HG03060 (cell line): ENCODE data around the gene CREBZF.
"Not testable (repeated sequence)": the region's sequence is repeated elsewhere in the genome, so short reads cannot be mapped to it uniquely, and the experiment has no call there.

Source experiments
- ATAC-seq: cut with Tn5 transposase; IDR thresholded peaks from one replicate; pipeline ENCODE4 v1.9.1; 2021; ENCODE audit warnings: low read depth, moderate number of reproducible peaks; ENCODE audit not compliant: unreplicated experiment

The CREBZF gene

DNA sequence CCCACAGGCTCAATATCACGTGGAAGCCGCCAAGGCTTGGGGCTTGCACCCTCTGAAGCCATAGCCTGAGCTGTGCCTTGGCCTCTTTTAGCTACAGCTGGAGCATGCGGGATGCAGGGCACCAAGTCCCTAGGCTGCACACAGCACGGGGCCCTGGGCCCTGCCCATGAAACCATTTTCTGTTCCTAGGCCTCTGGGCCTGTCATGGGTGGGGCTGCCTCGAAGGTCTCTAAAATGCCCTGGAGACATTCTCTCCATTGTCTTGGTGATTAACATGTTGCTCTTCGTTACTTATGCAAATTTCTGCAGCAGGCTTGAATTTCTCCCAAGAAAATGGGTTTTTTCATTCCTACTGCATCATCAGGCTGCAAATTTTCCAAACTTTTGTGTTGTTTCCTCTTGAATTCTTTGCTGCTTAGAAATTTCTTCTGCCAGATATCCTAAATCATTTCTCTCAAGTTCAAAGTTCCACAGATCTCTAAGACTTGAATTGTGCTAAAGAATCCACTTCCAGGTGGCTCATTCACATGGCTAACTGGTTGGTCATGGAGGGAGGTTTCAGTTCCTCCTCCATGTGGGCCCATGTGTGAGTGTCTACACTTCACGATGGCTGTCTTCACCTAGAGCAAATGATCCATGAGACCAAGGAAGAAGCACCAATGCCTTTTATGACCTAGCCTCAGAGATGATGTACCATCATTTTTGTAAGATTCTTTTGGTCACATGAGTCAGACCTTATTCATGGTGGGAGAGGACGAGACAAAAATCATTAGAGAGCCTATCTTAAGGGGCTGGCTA is 7.4 kb upstream of the CREBZF start:
- no peak for ATAC-seq

DNA sequence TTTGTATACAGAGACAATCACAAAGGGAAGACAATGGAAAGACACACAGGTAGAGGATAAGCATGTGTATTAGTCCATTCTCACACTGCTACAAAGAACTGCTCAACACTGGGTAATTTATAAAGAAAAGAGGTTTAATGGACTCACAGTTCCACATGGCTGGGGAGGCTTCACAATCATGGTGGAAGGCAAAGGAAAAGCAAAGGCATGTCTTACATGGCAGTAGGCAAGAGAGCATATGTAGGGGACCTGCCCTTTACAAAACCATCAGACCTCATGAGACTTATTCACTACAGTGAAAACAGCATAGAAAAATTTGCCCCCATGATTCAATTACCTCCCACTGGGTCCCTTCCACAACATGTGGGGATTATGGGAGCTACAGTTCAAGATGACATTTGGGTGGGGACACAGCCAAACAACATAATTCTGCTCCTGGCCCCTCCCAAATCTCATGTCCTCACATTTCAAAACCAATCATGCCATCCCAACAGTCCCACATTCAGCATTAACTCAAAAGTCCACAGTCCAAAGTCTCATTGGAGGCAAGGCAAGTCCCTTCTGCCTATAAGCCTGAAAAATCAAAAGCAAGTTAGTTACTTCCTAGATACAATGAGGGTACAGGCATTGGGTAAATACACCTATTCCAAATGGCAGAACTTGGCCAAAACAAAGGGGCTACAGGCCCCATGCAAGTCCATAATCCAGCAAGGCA is 6.2 kb upstream of the CREBZF start:
- not testable (repeated sequence) for ATAC-seq

DNA sequence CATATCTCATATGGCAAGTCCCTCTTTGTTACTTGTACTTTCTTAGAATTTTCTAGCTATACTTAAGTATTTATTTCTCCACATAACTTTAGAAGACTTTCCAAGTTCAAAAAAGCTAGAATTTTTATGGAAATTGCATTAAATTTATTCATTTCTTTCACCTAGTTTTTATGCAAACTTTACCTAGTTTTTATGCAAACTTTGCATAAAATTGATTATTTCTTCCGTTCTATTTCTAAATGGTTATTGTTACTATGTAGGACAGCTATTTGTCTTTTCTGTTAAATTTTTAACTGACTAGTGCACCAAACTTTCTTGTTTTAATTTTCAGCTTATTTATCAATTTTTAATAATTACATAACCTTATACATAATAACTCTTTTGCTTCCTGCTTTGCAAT is 3.2 kb upstream of the CREBZF start:
- ATAC-seq = no peak

DNA sequence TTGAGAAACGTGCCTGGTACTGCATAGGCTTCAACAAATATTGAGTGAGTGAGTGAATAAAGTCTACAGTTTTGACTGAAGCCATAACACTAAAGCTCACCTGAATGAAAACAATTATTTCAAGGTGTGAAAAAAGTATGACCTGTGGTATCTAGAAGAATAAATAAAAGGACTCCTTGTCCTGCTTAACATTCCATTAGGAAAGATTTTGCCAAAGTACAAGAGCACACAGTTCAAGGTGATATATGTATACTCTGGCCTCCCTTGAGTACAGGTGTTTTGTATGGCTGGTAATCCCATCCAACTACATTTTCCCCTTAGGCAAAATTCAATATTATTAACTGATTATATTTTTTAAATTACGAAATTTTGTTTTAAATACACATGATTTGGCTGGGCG is 1.8 kb upstream of the CREBZF start:
- ATAC-seq = no peak

DNA sequence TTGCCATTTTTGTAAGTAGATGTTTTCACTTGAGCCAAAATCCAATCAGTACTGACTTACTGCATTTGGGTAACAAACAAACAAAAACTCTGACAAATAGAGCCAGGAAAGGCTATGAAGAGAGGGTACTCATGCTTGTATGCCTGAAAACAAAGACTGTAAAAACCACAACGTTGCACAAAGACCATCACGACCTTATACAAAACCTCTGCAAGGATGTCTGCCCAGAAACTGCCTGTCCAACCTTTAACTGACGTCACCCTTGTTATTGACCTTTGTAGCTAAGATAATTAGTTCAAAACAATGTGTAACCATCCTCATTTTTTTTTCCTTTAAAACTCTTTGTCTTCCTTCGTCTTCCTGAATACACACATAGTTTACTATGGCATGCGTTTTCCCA is 804 bp upstream of the CREBZF start:
- no peak for ATAC-seq

- peak; percentile 38 for ATAC-seq
Measured at GRCh38 chr11:85663753-85664614, 945 bp downstream of the CREBZF start.

GRCh38 chr11:85663080-85663752 is 1.7 kb downstream of the CREBZF start:
- ATAC-seq = no peak

DNA sequence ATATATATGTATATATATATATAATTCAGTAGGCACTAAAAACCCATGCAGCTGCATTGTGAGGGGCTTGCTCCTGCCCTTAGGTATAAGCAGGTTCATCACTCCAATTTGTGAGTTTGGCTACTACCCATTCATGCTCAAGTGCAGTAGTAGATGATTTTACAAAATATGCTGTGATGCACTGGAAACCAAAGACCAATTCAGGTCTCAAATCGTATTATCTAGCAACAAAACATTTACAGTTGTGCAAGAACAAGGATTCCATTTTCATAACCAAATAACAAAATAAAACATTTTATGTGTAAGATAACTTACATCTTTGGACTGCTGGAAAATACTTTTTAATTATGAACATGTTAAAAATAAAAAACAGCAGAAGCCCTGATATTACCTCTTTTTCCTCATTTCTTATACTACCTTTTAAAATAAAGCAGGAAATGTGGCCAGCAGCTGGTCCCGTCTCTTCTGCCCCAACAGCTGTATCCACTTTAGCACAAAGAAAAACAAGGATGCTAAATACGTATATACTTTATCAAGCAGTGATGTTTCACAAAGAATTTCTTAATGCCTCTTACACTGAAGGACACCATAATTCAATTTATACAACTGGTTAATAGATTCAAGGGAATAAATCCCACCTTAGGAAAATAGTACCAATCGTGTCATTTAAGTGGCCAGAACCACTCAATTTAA is 2.8 kb downstream of the CREBZF start:
- ATAC-seq = no peak

DNA sequence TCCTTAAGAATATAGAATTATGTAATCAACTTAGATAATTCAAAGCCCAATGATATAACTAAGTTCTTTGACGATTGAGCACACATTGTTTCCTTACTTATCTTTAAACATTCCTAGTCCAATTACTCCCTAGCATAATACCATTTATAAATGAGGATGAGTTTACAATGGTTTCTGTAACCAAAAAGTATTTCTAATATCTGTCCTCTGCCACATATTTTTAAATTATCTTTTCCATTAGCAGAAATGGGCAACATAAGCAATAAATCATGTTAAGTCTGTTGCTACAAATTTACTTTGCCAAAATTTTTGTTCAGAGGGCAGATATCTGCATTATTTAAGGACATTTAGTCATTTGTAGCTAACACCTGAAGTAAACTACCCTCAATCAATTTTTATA is 6.7 kb downstream of the CREBZF start:
- no peak for ATAC-seq

- ATAC-seq = no peak
Measured at GRCh38 chr11:85656777-85657176, 8.2 kb downstream of the CREBZF start.

GRCh38 chr11:85654343-85654742 is 10.6 kb downstream of the CREBZF start:
- not testable (repeated sequence) for ATAC-seq

- no peak for ATAC-seq
Measured at GRCh38 chr11:85652786-85653447, 12.0 kb downstream of the CREBZF start.

GRCh38 chr11:85651118-85651517 is 13.8 kb downstream of the CREBZF start:
- no peak for ATAC-seq

- peak; percentile 90 for ATAC-seq
Measured at GRCh38 chr11:85647604-85648299, 17.2 kb downstream of the CREBZF start, which contains the start of gene TMEM126A. Gene TMEM126A, plus strand, starts transcription at chr11:85647967. Its CDS starts 2,289 bp downstream, at chr11:85650256.

- no peak for ATAC-seq
Measured at GRCh38 chr11:85647078-85647477, 17.9 kb downstream of the CREBZF start.

GRCh38 chr11:85643191-85643614 is 21.7 kb downstream of the CREBZF start:
- no peak for ATAC-seq

DNA sequence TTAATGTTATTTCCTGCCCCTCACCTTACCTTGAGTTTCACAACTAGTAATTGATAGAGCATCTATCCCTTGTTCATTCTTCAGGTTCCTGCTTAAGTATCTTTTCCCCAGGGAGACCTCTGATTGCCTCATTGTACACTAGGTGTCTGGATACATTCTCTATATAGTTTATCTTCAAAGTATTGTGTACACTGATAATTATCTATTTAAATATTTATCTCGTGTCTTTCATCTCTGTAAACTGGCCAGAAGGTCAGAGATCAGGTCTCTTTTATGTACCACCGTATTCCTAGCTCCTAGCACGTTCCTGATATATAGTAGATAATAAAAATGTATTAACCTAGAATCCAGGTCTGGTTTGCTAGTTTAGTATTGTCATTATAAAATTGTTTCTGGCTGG is 30.2 kb downstream of the CREBZF start:
- no peak for ATAC-seq

DNA sequence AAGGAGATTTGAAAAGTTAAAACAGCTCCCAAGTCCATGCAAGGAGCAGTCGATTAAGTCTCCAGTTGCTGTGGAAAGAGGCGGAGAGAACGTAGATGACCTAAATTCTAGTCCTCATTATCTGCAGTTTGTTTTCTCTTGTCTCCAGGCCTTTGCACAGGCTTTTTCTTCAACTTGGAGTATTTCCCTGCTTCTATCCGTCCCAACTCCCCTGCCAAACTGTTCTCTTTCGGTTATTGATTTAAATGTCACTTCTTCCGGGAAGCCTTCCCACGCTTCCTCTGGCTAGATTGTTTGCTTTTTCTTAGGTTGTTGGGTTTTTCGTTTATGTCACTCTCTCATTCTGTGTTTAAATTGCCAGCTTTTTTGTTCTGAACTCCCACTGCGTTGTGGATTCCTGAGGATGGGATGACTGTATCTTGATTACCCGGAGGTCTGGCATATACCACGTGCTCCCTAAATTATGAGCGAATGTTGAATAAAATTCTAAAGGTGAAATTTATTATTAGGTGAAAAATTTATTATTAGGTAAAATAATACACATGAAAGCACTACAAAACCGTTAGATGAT is 36.1 kb downstream of the CREBZF start:
- no peak for ATAC-seq
